ENCODE measurements around the gene NOX4. TPM values are rescaled to one million over a fixed set of nuclear protein-coding genes. Genes with fewer than 3 reads are reported as not detected.
"Not testable (repeated sequence)": the region's sequence is repeated elsewhere in the genome, so short reads cannot be mapped to it uniquely, and the experiment has no call there.

NOX4 gene
- polyA plus RNA-seq, 3 donors = not detected

DNA sequence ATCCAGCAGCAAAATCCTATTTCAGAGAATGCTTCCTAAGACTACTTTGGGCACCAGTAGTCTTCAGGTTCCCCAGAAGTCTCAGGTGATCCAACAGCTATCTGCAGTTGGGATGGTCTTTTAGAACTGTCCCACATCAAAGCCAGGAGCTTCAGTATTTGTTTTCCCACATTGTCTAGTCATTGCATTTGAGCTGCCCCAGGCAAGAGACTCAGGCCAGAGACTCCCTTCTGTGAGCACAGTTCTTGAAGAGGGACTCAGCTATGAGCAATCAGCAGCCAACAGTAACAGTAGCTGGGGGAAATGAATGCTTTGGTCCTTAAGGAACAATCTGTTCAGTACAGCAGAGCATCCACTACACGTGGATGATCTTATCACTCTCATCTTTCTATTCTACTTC is 188.1 kb downstream of the NOX4 start:
- intact Hi-C loops (cut with micrococcal nuclease); H3K9me3 ChIP-seq (replicated peaks in 1 of 2; ENCODE audit: control insufficient read depth in 1 of 2, insufficient read depth in 1 of 2, low read length in 2 of 2); H3K27ac ChIP-seq (ENCODE audit: low read depth in 1 of 2, low read length in 2 of 2); H3K36me3 ChIP-seq (replicated peaks in 1 of 2; ENCODE audit: control insufficient read depth in 1 of 2, insufficient read depth in 2 of 2, low read length in 2 of 2); H3K27me3 Mint-ChIP-seq (ENCODE audit: low read depth in 3 of 3); H3K4me3 Mint-ChIP-seq; H3K4me1 ChIP-seq (ENCODE audit: control insufficient read depth in 1 of 2, insufficient read depth in 2 of 2, low read length in 2 of 2); H3K27me3 ChIP-seq (ENCODE audit: control insufficient read depth in 2 of 2, insufficient read depth in 2 of 2, low read length in 2 of 2); H3K9ac ChIP-seq (ENCODE audit: insufficient read depth, low read length, poor library complexity, severe bottlenecking); H3K79me2 ChIP-seq (ENCODE audit: insufficient read depth, low read length); DNase-seq; H3K27ac Mint-ChIP-seq; H3K4me3 ChIP-seq (replicated peaks in 1 of 3; ENCODE audit: low read depth in 2 of 3, low read length in 3 of 3); H3K9me3 Mint-ChIP-seq; H3K4me1 Mint-ChIP-seq; H4K20me1 ChIP-seq (ENCODE audit: insufficient read depth, low read length); H2AFZ ChIP-seq (ENCODE audit: insufficient read depth, low read depth, low read length, poor library complexity, severe bottlenecking); H3K36me3 Mint-ChIP-seq; H3K4me2 ChIP-seq (replicated peaks; ENCODE audit: extremely low read depth, low read length, poor library complexity, severe bottlenecking): not testable (repeated sequence)
- no CpG with 5 or more reads among the region's 1 CpG for WGBS (ENCODE audit: insufficient coverage)

- H3K79me2 ChIP-seq (ENCODE audit: insufficient read depth, low read length); H2AFZ ChIP-seq (ENCODE audit: insufficient read depth, low read depth, low read length, poor library complexity, severe bottlenecking); H4K20me1 ChIP-seq (ENCODE audit: insufficient read depth, low read length); H3K9me3 ChIP-seq (replicated peaks in 1 of 2; ENCODE audit: control insufficient read depth in 1 of 2, insufficient read depth in 1 of 2, low read length in 2 of 2); H3K9ac ChIP-seq (ENCODE audit: insufficient read depth, low read length, poor library complexity, severe bottlenecking); H3K27me3 Mint-ChIP-seq (ENCODE audit: low read depth in 3 of 3); H3K4me1 Mint-ChIP-seq; H3K36me3 Mint-ChIP-seq; H3K27ac ChIP-seq (ENCODE audit: low read depth in 1 of 2, low read length in 2 of 2); H3K27me3 ChIP-seq (ENCODE audit: control insufficient read depth in 2 of 2, insufficient read depth in 2 of 2, low read length in 2 of 2); H3K27ac Mint-ChIP-seq; H3K36me3 ChIP-seq (replicated peaks in 1 of 2; ENCODE audit: control insufficient read depth in 1 of 2, insufficient read depth in 2 of 2, low read length in 2 of 2); intact Hi-C loops (cut with micrococcal nuclease); DNase-seq; H3K4me1 ChIP-seq (ENCODE audit: control insufficient read depth in 1 of 2, insufficient read depth in 2 of 2, low read length in 2 of 2); H3K4me2 ChIP-seq (replicated peaks; ENCODE audit: extremely low read depth, low read length, poor library complexity, severe bottlenecking); H3K4me3 Mint-ChIP-seq; H3K9me3 Mint-ChIP-seq; H3K4me3 ChIP-seq (replicated peaks in 1 of 3; ENCODE audit: low read depth in 2 of 3, low read length in 3 of 3): not testable (repeated sequence)
- no CpG with 5 or more reads among the region's 7 CpGs for WGBS (ENCODE audit: insufficient coverage)
These were observed 196.2 kb downstream of the NOX4 start for GRCh38 chr11:89295023-89295422.

- H3K27ac Mint-ChIP-seq = no peak overlapping the region
- H3K27me3 ChIP-seq (ENCODE audit: control insufficient read depth in 2 of 2, insufficient read depth in 2 of 2, low read length in 2 of 2) = no peaks in the 10 kb centered on the region
- intact Hi-C loops (cut with micrococcal nuclease) = no loop called here
- no peak overlapping the region for H3K4me3 Mint-ChIP-seq
- H3K9me3 ChIP-seq (replicated peaks in 1 of 2; ENCODE audit: control insufficient read depth in 1 of 2, insufficient read depth in 1 of 2, low read length in 2 of 2) = no peaks in the 10 kb centered on the region
- no peaks in the 10 kb centered on the region for H3K36me3 ChIP-seq (replicated peaks in 1 of 2; ENCODE audit: control insufficient read depth in 1 of 2, insufficient read depth in 2 of 2, low read length in 2 of 2)
- H2AFZ ChIP-seq (ENCODE audit: insufficient read depth, low read depth, low read length, poor library complexity, severe bottlenecking) = no peak overlapping the region
- H3K9ac ChIP-seq (ENCODE audit: insufficient read depth, low read length, poor library complexity, severe bottlenecking) = no peak overlapping the region
- no peak for TF ChIP-seq CTCF (IDR thresholded peaks at IDR 0.05)
- H3K27me3 Mint-ChIP-seq (ENCODE audit: low read depth in 3 of 3) = peaks cover 0 to 2% (median 2%) of the 10 kb centered on the region in 3 donors
- no peaks in the 10 kb centered on the region for H3K9me3 Mint-ChIP-seq
- H3K79me2 ChIP-seq (ENCODE audit: insufficient read depth, low read length) = no peaks in the 10 kb centered on the region
- 46% methylated on average over 11 of the region's 18 CpGs for WGBS (ENCODE audit: insufficient coverage)
- no peak overlapping the region for H3K27ac ChIP-seq (ENCODE audit: low read depth in 1 of 2, low read length in 2 of 2)
- no peak for DNase-seq
- H3K4me1 Mint-ChIP-seq = no peaks in the 10 kb centered on the region
- H3K4me2 ChIP-seq (replicated peaks; ENCODE audit: extremely low read depth, low read length, poor library complexity, severe bottlenecking) = no peak overlapping the region
- H3K4me3 ChIP-seq (replicated peaks in 1 of 3; ENCODE audit: low read depth in 2 of 3, low read length in 3 of 3) = no peak overlapping the region
- no peaks in the 10 kb centered on the region for H3K4me1 ChIP-seq (ENCODE audit: control insufficient read depth in 1 of 2, insufficient read depth in 2 of 2, low read length in 2 of 2)
- H4K20me1 ChIP-seq (ENCODE audit: insufficient read depth, low read length) = no peaks in the 10 kb centered on the region
- H3K36me3 Mint-ChIP-seq = no peaks in the 10 kb centered on the region
These were observed 197.1 kb downstream of the NOX4 start for GRCh38 chr11:89293965-89294679.

GRCh38 chr11:89288004-89288403 is 203.2 kb downstream of the NOX4 start:
- H3K36me3 ChIP-seq (replicated peaks in 1 of 2; ENCODE audit: control insufficient read depth in 1 of 2, insufficient read depth in 2 of 2, low read length in 2 of 2); H3K4me1 ChIP-seq (ENCODE audit: control insufficient read depth in 1 of 2, insufficient read depth in 2 of 2, low read length in 2 of 2); H3K9me3 Mint-ChIP-seq; H3K27ac Mint-ChIP-seq; DNase-seq; H3K9me3 ChIP-seq (replicated peaks in 1 of 2; ENCODE audit: control insufficient read depth in 1 of 2, insufficient read depth in 1 of 2, low read length in 2 of 2); H3K4me3 ChIP-seq (replicated peaks in 1 of 3; ENCODE audit: low read depth in 2 of 3, low read length in 3 of 3); H3K4me2 ChIP-seq (replicated peaks; ENCODE audit: extremely low read depth, low read length, poor library complexity, severe bottlenecking); H2AFZ ChIP-seq (ENCODE audit: insufficient read depth, low read depth, low read length, poor library complexity, severe bottlenecking); H3K27me3 ChIP-seq (ENCODE audit: control insufficient read depth in 2 of 2, insufficient read depth in 2 of 2, low read length in 2 of 2); H3K9ac ChIP-seq (ENCODE audit: insufficient read depth, low read length, poor library complexity, severe bottlenecking); H3K27me3 Mint-ChIP-seq (ENCODE audit: low read depth in 3 of 3); intact Hi-C loops (cut with micrococcal nuclease); H3K36me3 Mint-ChIP-seq; H4K20me1 ChIP-seq (ENCODE audit: insufficient read depth, low read length); H3K79me2 ChIP-seq (ENCODE audit: insufficient read depth, low read length); H3K4me1 Mint-ChIP-seq; H3K4me3 Mint-ChIP-seq; H3K27ac ChIP-seq (ENCODE audit: low read depth in 1 of 2, low read length in 2 of 2): not testable (repeated sequence)
- no CpG with 5 or more reads among the region's 3 CpGs for WGBS (ENCODE audit: insufficient coverage)

All from CD14-positive monocyte (primary cell).